Fibroblast of the aortic adventitia (primary cell): ENCODE measurements around the gene MACROD1. TPM values are rescaled to one million over a fixed set of nuclear protein-coding genes. Genes with fewer than 3 reads are reported as not detected.

ENCODE experiments used
- DNase-seq: peaks from one replicate; pipeline ENCODE4 v3.0.0-alpha.2; 2010; ENCODE audit warnings: low read depth
- H3K4me3 ChIP-seq: 2 replicates; pipeline ENCODE4 v1.5.1; 2011; ENCODE audit warnings: low read depth, mild to moderate bottlenecking, control low read depth, low read length, moderate library complexity
- total RNA-seq: library from RNA; depleted of rRNA; stranded (reverse); fragments of >200 nt; gene quantifications from 2 replicates; pipeline ENCODE4 v1.2.3, GENCODE V29; 2012; ENCODE audit warnings: low replicate concordance
- TF ChIP-seq, protein P1 (sequence below): IDR thresholded peaks from 2 replicates; pipeline ENCODE4 v1.5.1; 2011; ENCODE audit warnings: mild to moderate bottlenecking, low read length, control low read depth, inconsistent platforms; ENCODE audit not compliant: insufficient read depth

MACROD1 gene
- total RNA-seq, 1 donor: 14.5 TPM

DNA sequence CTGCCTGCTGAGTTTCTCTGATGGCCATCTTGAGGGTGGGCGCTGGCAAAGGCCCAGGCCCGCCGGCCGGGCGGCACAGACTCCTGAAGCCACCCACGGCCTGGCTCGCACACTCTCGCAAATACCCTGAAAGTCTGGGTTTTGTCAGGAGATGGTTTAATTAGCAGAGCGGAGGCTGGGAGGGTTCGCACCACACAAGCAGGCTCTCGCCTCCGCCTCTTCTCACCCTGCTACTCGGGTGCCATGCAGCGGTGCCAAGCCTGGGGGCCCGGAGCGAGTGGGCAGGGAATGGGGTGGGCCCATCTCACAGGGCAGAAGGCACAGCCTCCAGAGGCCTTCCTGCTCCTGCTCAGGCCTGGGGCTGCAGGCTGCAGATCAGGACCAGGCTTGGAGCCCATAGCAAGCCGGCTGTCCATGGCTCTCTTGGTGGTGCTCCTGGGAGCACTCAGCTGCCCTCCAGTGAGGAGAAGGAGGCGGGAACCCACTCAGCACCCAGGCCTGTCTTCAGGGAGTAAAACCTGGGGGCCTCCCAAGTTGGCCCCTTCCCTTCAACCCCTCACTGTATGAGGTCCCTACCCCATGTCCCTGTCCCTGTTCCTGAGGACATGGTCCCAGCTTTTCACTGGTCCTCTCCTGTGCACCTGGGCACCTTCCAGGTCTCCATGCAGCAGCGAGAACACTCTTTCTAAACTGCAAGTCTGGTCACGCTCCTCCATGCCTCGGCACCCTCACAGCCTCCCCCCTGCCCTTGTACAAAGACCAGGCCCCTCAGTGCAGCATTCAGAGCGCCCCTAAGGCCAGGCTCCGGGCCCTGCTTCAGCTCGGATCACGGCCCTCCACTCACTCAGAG lies 68.2 kb downstream of the MACROD1 start:
- TF ChIP-seq, protein P1, sequence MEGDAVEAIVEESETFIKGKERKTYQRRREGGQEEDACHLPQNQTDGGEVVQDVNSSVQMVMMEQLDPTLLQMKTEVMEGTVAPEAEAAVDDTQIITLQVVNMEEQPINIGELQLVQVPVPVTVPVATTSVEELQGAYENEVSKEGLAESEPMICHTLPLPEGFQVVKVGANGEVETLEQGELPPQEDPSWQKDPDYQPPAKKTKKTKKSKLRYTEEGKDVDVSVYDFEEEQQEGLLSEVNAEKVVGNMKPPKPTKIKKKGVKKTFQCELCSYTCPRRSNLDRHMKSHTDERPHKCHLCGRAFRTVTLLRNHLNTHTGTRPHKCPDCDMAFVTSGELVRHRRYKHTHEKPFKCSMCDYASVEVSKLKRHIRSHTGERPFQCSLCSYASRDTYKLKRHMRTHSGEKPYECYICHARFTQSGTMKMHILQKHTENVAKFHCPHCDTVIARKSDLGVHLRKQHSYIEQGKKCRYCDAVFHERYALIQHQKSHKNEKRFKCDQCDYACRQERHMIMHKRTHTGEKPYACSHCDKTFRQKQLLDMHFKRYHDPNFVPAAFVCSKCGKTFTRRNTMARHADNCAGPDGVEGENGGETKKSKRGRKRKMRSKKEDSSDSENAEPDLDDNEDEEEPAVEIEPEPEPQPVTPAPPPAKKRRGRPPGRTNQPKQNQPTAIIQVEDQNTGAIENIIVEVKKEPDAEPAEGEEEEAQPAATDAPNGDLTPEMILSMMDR: no peak
- no peak overlapping the region for H3K4me3 ChIP-seq
- DNase-seq: no peak

DNA sequence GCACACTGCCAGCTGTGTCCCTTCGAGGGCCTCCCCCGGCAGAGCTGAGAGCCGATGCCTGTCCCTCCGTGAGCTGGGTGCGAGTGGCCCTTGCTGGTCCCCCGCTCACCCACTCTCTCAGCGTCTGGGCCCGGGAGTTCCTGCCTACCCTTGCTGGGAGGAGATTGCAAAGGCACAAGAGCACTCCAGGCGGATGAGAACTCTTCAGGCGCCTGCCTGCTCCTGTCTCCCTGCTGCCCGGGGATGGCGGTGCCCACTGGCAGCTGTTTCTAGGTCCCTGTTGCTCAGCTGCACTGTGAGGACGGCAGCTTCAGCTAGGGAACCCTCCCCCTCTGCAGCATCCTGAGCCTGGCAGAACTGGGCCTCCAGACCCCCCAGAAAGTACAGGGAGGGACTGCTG lies 69.1 kb downstream of the MACROD1 start:
- TF ChIP-seq, protein P1: no peak
- no peak overlapping the region for H3K4me3 ChIP-seq
- no peak for DNase-seq

DNA sequence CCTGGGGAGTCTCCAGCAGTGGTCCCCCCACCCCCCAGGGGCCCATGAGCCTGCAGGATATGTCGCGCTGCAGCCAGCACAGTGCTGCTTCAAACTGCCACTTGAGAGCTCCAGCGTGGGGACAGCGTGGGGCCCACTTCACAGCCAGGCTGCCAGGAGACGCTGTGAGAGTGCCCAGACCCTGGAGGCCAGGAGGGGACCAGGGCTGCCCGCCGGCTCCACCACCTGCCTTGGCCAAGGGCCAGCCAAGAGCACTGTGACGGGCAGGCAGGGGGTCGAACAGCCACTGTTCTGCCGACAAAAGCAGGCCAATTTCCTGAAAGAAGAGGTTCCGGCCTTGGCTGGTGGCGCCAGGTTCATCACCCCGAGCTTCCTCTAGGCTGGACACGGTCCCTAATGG lies 70.0 kb downstream of the MACROD1 start:
- no peak overlapping the region for H3K4me3 ChIP-seq
- no peak for DNase-seq
- TF ChIP-seq, protein P1: no peak

DNA sequence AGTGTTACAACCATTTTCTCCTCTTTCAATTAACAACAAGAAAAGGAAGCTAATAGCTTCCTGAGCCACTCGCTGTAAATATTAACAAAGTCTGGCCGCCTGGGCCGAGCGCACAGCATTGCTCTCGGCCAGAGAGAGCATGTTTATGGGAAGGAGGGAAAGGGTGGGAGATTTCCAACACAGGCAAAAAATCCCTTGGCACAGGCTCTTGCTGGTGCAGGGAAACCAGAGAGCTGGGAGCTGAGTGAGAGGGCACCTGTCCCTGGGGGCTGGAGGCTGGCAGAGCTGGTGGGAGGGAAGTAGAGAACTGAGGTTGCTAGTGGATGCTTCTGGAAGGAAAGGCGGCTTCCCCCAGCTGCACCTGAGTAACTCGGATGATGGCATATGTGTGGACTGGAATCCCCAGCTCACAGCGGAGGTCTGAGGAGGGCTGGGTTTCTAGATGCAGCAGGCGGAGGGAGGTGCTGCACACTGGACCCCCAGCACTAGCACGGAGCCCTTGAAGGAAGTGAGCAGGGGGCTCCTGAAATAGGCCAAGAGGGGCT lies 70.6 kb downstream of the MACROD1 start:
- DNase-seq: no peak
- TF ChIP-seq, protein P1: no peak
- no peak overlapping the region for H3K4me3 ChIP-seq

DNA sequence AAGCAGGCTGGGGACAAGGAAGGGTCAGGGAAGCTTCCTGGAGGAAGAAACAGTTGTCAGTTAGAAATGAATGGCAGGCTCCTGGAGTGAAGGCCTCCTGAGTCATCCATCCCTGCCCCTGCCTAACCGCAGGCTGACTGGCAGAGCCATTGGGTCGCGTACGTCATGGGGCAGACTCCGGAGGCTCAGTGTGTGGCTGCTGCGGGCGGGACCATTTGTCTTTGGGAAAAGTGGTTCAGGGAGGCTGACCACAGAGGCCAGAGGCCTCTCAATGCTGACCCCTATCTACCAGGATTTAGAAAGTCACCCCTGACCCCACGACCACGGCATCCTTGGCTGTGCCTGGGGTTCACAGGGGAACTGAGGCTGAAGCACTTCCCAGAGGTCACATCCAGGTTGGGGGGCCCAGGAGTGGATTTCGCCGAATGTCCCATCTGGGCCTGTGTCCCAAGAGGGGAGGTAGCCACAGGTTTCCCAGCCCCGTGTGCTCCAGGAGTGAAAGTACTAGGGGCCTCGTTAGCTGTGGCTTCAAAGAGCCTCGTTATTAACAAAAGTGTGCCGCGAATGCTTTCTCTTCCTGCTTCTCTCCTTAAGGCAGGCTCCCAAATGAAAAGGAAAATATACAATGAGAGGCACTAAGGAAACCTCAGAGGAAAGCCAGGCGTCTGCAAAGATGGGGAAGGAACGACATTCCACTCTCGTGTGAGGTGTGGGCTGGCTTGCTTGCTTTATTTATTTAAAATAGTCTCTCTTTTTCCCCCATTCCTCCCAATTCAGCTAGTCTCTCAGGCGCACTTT lies 71.3 kb downstream of the MACROD1 start:
- DNase-seq: peak; percentile 43
- no peak overlapping the region for H3K4me3 ChIP-seq
- TF ChIP-seq, protein P1: no peak

DNA sequence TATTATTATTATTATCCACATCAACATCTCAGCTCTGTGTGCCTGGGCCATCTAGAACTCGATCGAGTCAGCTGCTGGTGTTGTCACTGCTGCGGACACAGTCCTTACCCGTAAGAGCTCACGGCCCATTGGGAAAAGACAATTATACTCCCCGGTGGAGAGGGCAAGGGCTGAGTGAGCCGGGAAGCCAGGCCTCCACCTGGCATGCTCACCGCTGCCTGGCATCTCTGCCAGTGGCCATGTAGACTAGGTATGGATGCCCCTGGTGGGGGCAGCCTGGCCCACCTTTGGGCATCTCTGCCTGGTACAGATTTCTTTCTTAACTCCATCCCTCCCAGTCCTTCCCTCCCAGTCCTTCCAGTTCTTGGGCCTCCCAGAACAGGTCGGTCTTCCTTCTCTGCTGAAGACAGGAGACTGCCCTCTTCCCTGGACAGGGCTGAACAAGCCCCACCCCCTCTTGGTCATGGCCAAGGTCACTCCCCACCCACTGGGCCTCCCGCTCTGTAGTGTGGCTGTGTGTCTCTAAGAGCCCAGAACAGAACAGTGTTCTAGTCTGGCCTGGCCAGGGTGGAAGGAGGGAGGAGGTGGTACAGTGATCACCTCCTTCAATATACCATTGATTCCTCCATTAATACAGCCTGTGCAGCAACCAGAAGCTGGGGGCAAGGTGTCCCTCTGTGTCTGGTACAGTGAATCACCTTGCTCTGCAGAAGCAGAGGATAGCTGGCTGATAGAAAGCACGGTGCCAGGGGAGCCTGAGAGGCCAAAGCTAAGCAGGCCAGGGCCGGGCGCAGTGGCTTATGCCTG lies 72.5 kb downstream of the MACROD1 start:
- no peak for DNase-seq
- TF ChIP-seq, protein P1: no peak
- no peak overlapping the region for H3K4me3 ChIP-seq
